ENCODE data around the gene RERG. TPM values are rescaled to one million over a fixed set of nuclear protein-coding genes. Genes with fewer than 3 reads are reported as not detected.

Gene RERG
- total RNA-seq, 1 experiment from 2014 or later = 0.50 TPM

- no peaks in the 10 kb centered on the region for H3K79me2 ChIP-seq (ENCODE audit: low read depth)
- H3K4me2 ChIP-seq = no peak overlapping the region
- H3K9me3 ChIP-seq (ENCODE audit: insufficient read depth, low read depth) = no peaks in the 10 kb centered on the region
- CTCF ChIA-PET = no interaction called here
- no peaks in the 10 kb centered on the region for H3K4me1 ChIP-seq (replicated peaks; ENCODE audit: insufficient read depth)
- H3K4me3 ChIP-seq = no peak overlapping the region
- H2AFZ ChIP-seq = no peak overlapping the region
- no peaks in the 10 kb centered on the region for H3K27me3 ChIP-seq (ENCODE audit: insufficient read depth, low read depth)
- no peaks in the 10 kb centered on the region for H3F3A ChIP-seq (ENCODE audit: insufficient read depth, low read depth)
- POLR2A ChIA-PET (ENCODE audit: unreplicated experiment) = no interaction called here
- TF ChIP-seq CTCF (conservative IDR thresholded peaks at IDR 0.05) (no peak), EZH2 (IDR thresholded peaks at IDR 0.05; ENCODE audit: low read depth) (no peak)
- no peak overlapping the region for H3K27ac ChIP-seq
- intact Hi-C loops (cut with micrococcal nuclease; ENCODE audit: unreplicated experiment) = loop anchor here (2.0 kb wide), 1 partner anchor 48 kb away; the partner anchor contains the start of gene RERG
- DNase-seq = no peak
- H3K9me2 ChIP-seq (ENCODE audit: insufficient read depth) = no peaks in the 10 kb centered on the region
- BruUV-seq (replicated peaks) = no TSS peak
- no peaks in the 10 kb centered on the region for H4K20me1 ChIP-seq (ENCODE audit: insufficient read depth)
- no peaks in the 10 kb centered on the region for H3K36me3 ChIP-seq (ENCODE audit: low read depth)
Observed at GRCh38 chr12:15268309-15268708, 47.1 kb upstream of the RERG start.

DNA sequence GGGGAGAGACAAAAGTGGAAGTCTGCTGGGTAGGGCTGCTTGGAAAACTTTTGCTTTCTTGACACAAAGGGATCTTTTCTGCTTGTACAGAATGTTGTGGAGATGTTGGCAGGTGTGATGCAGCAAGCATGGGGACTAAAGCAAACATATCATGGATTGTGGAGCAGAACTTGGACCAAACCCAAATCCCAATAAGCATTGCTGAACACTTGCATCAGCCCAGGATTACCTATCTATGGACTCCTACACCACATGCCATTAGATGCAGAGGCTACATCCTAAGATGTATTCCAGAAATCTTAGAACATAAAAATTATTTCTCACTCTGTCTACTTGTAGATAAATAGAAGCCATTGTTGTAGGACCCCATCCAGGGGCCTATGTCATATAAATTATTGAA is 44.7 kb upstream of the RERG start:
- H3K4me3 ChIP-seq = no peak overlapping the region
- no peaks in the 10 kb centered on the region for H3K4me1 ChIP-seq (replicated peaks; ENCODE audit: insufficient read depth)
- H3K79me2 ChIP-seq (ENCODE audit: low read depth) = no peaks in the 10 kb centered on the region
- H4K20me1 ChIP-seq (ENCODE audit: insufficient read depth) = no peaks in the 10 kb centered on the region
- H3K9me2 ChIP-seq (ENCODE audit: insufficient read depth) = no peaks in the 10 kb centered on the region
- DNase-seq = no peak
- H3K27me3 ChIP-seq (ENCODE audit: insufficient read depth, low read depth) = no peaks in the 10 kb centered on the region
- CTCF ChIA-PET = no interaction called here
- no TSS peak for BruUV-seq (replicated peaks)
- no peak overlapping the region for H2AFZ ChIP-seq
- no peaks in the 10 kb centered on the region for H3K36me3 ChIP-seq (ENCODE audit: low read depth)
- POLR2A ChIA-PET (ENCODE audit: unreplicated experiment) = no interaction called here
- intact Hi-C loops (cut with micrococcal nuclease; ENCODE audit: unreplicated experiment) = no loop called here
- no peaks in the 10 kb centered on the region for H3F3A ChIP-seq (ENCODE audit: insufficient read depth, low read depth)
- TF ChIP-seq EZH2 (IDR thresholded peaks at IDR 0.05; ENCODE audit: low read depth) (no peak), CTCF (conservative IDR thresholded peaks at IDR 0.05) (no peak)
- H3K27ac ChIP-seq = no peak overlapping the region
- no peak overlapping the region for H3K4me2 ChIP-seq
- H3K9me3 ChIP-seq (ENCODE audit: insufficient read depth, low read depth) = no peaks in the 10 kb centered on the region

DNA sequence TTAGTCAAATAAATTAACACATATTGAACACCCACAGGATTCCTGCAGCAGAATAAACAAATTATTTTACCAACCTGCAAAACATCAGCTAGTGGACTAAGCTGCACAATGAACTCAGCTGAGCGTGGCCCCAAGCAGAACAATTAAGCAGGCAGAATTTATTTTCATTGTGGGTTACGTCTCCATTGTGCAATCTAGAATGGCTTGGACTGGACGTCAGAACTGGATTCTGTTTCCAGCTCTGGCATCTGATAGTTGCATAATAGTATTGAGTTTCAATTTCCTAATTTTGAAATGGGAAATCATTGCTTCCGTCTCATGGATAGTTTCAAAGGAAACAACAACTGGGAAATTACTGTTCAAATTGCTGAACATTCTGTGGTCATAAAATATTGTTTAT is 35.5 kb upstream of the RERG start:
- H2AFZ ChIP-seq = no peak overlapping the region
- no peak for TF ChIP-seq CTCF (conservative IDR thresholded peaks at IDR 0.05)
- no peak for TF ChIP-seq EZH2 (IDR thresholded peaks at IDR 0.05; ENCODE audit: low read depth)
- no peak for DNase-seq
- H3K4me1 ChIP-seq (replicated peaks; ENCODE audit: insufficient read depth) = no peaks in the 10 kb centered on the region
- ChIA-PET POLR2A (ENCODE audit: unreplicated experiment) (no interaction called here), CTCF (no interaction called here)
- H3K27me3 ChIP-seq (ENCODE audit: insufficient read depth, low read depth) = no peaks in the 10 kb centered on the region
- H3K79me2 ChIP-seq (ENCODE audit: low read depth) = no peaks in the 10 kb centered on the region
- no peaks in the 10 kb centered on the region for H3K9me3 ChIP-seq (ENCODE audit: insufficient read depth, low read depth)
- no peaks in the 10 kb centered on the region for H3F3A ChIP-seq (ENCODE audit: insufficient read depth, low read depth)
- no peak overlapping the region for H3K4me2 ChIP-seq
- H4K20me1 ChIP-seq (ENCODE audit: insufficient read depth) = no peaks in the 10 kb centered on the region
- no TSS peak for BruUV-seq (replicated peaks)
- H3K36me3 ChIP-seq (ENCODE audit: low read depth) = no peaks in the 10 kb centered on the region
- no peak overlapping the region for H3K4me3 ChIP-seq
- no peaks in the 10 kb centered on the region for H3K9me2 ChIP-seq (ENCODE audit: insufficient read depth)
- H3K27ac ChIP-seq = no peak overlapping the region
- intact Hi-C loops (cut with micrococcal nuclease; ENCODE audit: unreplicated experiment) = no loop called here

All from PC-9 (cell line).